PC-9 (cell line): ENCODE data around the gene NTM.

Experiments used
- EZH2 ChIP-seq: fragments of 200-600 bp; sonication (generic); IDR thresholded peaks from 2 replicates; pipeline ENCODE4 v1.8.0; 2017; ENCODE audit warnings: antibody characterized with exemption, low read depth
- TF ChIP-seq, protein P1 (sequence below): fragments of 200-600 bp; sonication (generic); conservative IDR thresholded peaks from 2 replicates; pipeline ENCODE4 v1.6.1; 2017; ENCODE audit warnings: mixed run types, antibody characterized with exemption, mild to moderate bottlenecking, moderate library complexity

DNA sequence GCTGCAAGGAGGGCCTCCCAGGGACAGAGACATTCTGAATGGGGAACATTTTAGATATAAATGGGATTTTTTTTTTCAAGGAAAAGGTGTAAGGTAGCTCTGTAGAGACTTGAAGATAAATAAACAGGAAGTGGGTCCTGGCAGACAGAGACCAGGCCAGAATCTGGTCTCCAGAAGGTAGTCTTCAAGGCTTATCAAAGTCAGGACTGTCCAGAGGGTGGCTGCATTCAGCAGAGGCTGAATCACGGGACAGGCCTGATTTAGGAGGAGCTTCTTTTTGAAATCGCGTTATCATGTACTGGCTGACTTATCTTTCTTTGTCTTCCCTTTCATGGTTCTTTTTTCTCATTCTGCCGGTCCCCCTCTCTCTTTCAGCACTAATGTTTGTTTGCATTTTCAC, 542.9 kb downstream of the NTM start:
- TF ChIP-seq, protein P1, sequence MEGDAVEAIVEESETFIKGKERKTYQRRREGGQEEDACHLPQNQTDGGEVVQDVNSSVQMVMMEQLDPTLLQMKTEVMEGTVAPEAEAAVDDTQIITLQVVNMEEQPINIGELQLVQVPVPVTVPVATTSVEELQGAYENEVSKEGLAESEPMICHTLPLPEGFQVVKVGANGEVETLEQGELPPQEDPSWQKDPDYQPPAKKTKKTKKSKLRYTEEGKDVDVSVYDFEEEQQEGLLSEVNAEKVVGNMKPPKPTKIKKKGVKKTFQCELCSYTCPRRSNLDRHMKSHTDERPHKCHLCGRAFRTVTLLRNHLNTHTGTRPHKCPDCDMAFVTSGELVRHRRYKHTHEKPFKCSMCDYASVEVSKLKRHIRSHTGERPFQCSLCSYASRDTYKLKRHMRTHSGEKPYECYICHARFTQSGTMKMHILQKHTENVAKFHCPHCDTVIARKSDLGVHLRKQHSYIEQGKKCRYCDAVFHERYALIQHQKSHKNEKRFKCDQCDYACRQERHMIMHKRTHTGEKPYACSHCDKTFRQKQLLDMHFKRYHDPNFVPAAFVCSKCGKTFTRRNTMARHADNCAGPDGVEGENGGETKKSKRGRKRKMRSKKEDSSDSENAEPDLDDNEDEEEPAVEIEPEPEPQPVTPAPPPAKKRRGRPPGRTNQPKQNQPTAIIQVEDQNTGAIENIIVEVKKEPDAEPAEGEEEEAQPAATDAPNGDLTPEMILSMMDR, result no peak
- TF ChIP-seq EZH2, result no peak
